Ishikawa (cell line): ENCODE measurements around the gene OR10G8.

Experiments used
- CEBPB ChIP-seq: IDR thresholded peaks from 2 replicates; pipeline ENCODE4 v1.6.1; 2012
- CREB1 ChIP-seq: IDR thresholded peaks from 2 replicates; pipeline ENCODE4 v1.6.1; 2012; ENCODE audit warnings: low read depth
- EGR1 ChIP-seq: IDR thresholded peaks from 2 replicates; pipeline ENCODE4 v1.6.1; 2012
- EP300 ChIP-seq: IDR thresholded peaks from 2 replicates; pipeline ENCODE4 v1.6.1; 2012; ENCODE audit warnings: borderline replicate concordance
- FOXM1 ChIP-seq: IDR thresholded peaks from 2 replicates; pipeline ENCODE4 v1.6.1; 2012; ENCODE audit warnings: low read depth, borderline replicate concordance
- NFIC ChIP-seq: IDR thresholded peaks from 2 replicates; pipeline ENCODE4 v1.6.1; 2012
- RAD21 ChIP-seq: IDR thresholded peaks from 2 replicates; pipeline ENCODE4 v1.6.1; 2012; ENCODE audit warnings: low read depth
- TAF1 ChIP-seq: IDR thresholded peaks from 2 replicates; pipeline ENCODE4 v1.6.1; 2012; ENCODE audit warnings: low read depth, mild to moderate bottlenecking
- TCF12 ChIP-seq: IDR thresholded peaks from 2 replicates; pipeline ENCODE4 v1.6.1; 2012; ENCODE audit warnings: low read depth
- TEAD4 ChIP-seq: IDR thresholded peaks from 2 replicates; pipeline ENCODE4 v1.6.1; 2012
- YY1 ChIP-seq: IDR thresholded peaks from 2 replicates; pipeline ENCODE4 v1.6.1; 2012; ENCODE audit warnings: low read depth
- ZBTB7A ChIP-seq: IDR thresholded peaks from 2 replicates; pipeline ENCODE4 v1.6.1; 2012; ENCODE audit warnings: low read depth
- TF ChIP-seq, protein P1 (sequence below): IDR thresholded peaks from 2 replicates; pipeline ENCODE4 v1.6.1; 2012
- TF ChIP-seq, protein P2 (sequence below): IDR thresholded peaks from 2 replicates; pipeline ENCODE4 v1.6.1; 2012
- TF ChIP-seq, protein P3 (sequence below): IDR thresholded peaks from 2 replicates; pipeline ENCODE4 v1.6.1; 2012; ENCODE audit warnings: low read depth, mild to moderate bottlenecking

Gene OR10G8

DNA sequence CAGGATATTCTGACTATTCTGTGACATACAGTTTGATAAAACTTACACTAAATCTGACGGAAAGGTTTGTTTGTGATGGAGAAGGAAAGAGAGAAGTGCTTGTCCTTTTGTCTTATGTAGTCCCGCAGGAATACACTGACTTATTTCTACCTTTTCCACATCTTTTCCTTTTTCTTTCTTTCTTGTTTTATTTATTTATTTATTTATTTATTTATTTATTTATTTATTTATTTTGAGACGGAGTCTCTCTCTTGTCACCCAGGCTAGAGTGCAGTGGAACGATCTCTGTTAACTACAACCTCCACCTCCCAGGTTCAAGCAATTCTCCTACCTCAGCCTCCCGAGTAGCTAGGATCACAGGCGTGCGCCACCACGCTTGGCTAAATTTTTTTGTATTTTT lies 45.5 kb downstream of the OR10G8 start:
- no peak for TF ChIP-seq RAD21
- no peak for TF ChIP-seq EGR1
- TF ChIP-seq CREB1: no peak
- TF ChIP-seq NFIC: no peak
- no peak for TF ChIP-seq TCF12
- TF ChIP-seq ZBTB7A: no peak
- no peak for TF ChIP-seq CEBPB
- TF ChIP-seq, protein P1, sequence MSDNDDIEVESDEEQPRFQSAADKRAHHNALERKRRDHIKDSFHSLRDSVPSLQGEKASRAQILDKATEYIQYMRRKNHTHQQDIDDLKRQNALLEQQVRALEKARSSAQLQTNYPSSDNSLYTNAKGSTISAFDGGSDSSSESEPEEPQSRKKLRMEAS: no peak
- TF ChIP-seq TEAD4: no peak
- TF ChIP-seq, protein P2, sequence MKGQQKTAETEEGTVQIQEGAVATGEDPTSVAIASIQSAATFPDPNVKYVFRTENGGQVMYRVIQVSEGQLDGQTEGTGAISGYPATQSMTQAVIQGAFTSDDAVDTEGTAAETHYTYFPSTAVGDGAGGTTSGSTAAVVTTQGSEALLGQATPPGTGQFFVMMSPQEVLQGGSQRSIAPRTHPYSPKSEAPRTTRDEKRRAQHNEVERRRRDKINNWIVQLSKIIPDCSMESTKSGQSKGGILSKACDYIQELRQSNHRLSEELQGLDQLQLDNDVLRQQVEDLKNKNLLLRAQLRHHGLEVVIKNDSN: no peak
- TF ChIP-seq TAF1: no peak
- TF ChIP-seq EP300: no peak

DNA sequence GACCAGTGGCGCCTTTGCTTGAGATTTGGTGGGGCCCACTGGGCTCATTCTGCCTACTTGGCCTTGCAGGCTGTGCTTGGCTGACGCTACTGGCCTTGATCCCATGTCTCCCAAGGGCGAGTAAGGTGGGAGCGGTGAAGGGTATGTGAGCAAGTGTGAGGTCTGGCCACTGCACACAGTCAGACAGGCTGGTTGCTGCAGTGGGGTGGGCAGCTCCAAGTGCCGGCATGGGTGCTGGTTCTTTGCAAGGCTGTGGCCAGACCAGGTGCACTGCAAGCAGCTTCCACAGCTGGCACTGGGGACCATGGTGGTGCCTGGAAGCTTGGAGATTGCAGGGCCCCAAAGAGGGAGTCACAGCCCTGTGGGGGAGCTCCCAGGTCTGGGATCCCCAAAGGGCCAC lies 48.0 kb downstream of the OR10G8 start:
- TF ChIP-seq, protein P1: no peak
- TF ChIP-seq, protein P2: no peak
- TF ChIP-seq EP300 (no peak), TAF1 (no peak), CEBPB (no peak), RAD21 (no peak), EGR1 (no peak), YY1 (no peak), TCF12 (no peak), FOXM1 (no peak), ZBTB7A (no peak), NFIC (no peak), TEAD4 (no peak), CREB1 (no peak)
- TF ChIP-seq, protein P3, sequence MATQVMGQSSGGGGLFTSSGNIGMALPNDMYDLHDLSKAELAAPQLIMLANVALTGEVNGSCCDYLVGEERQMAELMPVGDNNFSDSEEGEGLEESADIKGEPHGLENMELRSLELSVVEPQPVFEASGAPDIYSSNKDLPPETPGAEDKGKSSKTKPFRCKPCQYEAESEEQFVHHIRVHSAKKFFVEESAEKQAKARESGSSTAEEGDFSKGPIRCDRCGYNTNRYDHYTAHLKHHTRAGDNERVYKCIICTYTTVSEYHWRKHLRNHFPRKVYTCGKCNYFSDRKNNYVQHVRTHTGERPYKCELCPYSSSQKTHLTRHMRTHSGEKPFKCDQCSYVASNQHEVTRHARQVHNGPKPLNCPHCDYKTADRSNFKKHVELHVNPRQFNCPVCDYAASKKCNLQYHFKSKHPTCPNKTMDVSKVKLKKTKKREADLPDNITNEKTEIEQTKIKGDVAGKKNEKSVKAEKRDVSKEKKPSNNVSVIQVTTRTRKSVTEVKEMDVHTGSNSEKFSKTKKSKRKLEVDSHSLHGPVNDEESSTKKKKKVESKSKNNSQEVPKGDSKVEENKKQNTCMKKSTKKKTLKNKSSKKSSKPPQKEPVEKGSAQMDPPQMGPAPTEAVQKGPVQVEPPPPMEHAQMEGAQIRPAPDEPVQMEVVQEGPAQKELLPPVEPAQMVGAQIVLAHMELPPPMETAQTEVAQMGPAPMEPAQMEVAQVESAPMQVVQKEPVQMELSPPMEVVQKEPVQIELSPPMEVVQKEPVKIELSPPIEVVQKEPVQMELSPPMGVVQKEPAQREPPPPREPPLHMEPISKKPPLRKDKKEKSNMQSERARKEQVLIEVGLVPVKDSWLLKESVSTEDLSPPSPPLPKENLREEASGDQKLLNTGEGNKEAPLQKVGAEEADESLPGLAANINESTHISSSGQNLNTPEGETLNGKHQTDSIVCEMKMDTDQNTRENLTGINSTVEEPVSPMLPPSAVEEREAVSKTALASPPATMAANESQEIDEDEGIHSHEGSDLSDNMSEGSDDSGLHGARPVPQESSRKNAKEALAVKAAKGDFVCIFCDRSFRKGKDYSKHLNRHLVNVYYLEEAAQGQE: no peak

DNA sequence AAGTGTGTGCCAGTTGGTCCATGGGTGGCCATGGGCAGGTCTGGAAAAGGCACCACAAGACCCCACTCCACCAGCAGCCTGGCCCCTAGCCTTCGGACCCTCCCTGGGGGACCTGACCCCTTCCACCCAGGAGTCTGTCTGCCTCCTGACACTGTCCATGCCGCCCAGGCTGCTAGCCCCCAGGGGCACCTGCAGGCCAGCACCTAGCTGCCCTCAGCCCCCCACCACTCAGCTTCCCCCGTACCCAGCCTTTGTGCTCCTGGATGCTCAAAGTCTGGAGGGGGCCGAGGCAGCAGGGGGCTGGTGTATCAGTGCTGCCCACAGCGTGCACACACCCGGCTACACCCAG lies 48.9 kb downstream of the OR10G8 start:
- TF ChIP-seq NFIC: no peak
- TF ChIP-seq ZBTB7A: no peak
- no peak for TF ChIP-seq CEBPB

DNA sequence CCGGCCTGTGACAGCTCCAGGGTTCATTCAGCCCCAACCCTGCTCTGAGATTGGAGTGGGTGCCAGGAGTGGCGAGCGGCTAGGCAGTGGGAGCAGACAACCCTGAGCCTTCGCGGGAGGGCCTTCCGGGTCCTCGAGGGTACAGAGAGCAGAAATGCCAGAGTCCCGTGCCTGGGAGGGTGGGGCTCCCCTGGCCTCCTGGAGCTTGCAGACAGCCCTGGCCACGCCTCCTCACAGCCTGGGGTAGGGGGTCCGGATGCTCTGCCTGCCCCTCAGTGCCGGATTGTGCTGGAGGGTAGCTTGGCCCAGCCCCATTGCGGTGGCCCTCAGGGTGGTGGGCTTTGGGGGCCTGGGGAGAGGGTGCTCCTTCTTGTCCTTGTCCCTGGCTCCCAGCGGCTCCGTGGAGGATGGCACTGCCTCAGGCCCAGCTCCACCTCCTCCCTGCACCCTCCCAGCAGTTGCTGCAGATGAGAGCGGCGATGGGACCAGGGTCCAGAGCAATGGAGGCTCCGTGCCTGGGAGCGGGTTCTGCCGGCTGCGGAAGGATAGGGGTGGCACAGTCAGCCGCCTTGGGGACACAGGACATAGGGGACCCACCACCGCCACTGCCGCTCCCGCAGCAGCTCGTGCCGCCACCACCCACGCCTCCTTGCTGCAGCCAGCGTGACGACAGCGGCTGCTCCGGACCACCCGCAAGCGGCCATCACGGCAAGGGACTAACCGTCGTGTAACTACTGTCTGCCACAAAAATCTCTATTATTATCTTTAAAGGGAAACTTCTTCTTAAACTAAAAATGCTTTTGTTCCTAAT lies 49.4 kb downstream of the OR10G8 start:
- no peak for TF ChIP-seq EP300
- no peak for TF ChIP-seq EGR1
- TF ChIP-seq, protein P1: no peak

DNA sequence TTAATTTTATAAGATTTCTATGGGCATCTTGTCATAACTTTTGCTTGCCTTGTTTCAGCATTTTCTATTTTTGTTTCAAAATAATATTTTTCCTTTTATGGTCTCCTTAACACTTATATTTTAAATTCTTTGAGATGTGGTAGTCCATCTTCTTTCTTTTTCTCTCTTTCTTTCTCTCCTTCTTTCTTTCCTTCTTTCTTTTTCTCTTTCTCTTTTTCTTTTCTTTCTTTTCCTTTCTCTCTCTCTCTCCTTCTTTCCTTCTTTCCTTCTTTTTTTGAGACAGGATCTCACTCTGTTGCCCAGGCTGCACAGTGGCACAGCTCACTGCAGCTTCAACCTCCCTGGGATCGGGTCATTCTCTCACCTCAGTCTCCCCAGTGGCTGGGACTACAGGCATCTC lies 50.7 kb downstream of the OR10G8 start:
- TF ChIP-seq RAD21 (no peak), NFIC (no peak), TEAD4 (no peak)
- TF ChIP-seq, protein P3: no peak

DNA sequence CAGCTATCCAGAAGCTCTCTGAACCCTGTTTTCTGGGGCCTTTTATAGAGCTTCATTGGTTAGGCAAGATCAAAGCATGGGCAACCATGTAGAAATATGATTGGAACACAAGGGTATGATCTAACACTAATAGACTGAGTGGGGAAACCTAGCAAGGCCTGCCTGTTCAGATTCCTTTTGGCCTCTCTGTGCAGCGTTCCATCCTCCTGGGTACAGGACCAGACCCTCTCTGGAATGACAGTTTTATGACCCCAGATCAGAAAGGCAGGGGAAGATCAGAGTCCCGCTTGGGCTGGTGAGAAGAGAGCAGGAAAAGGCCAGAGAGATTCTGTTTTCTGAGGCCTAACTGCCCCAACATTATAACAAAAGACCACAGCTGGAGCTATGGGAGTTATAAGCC lies 52.0 kb downstream of the OR10G8 start:
- TF ChIP-seq, protein P1: no peak
- no peak for TF ChIP-seq CEBPB
- TF ChIP-seq, protein P3: no peak
- TF ChIP-seq EGR1: no peak
- no peak for TF ChIP-seq TEAD4
- TF ChIP-seq ZBTB7A: no peak
- no peak for TF ChIP-seq EP300
